Tibial nerve (tissue), 4 donors: ENCODE data around the gene AUTS2.

ENCODE experiments used
- CTCF ChIP-seq, 5 experiments: fragments of 200-600 bp in 3 of 5; fragments of 450-650 bp in 2 of 5; sonication (generic) in 3 of 5; IDR thresholded peaks; one replicate each; pipeline ENCODE4 v1.5.1; 2016 to 2019; ENCODE audit warnings: antibody characterized with exemption in 5 of 5, mild to moderate bottlenecking in 3 of 5, moderate library complexity in 2 of 5
- EP300 ChIP-seq, 2 donors: sonication (generic); formaldehyde crosslinking; IDR thresholded peaks; one replicate each; pipeline ENCODE4 v1.6.1; 2017; ENCODE audit warnings: antibody characterized with exemption in 2 of 2, mild to moderate bottlenecking in 1 of 2
- POLR2A ChIP-seq, 2 donors: fragments of 450-650 bp; IDR thresholded peaks; one replicate each; pipeline ENCODE4 v1.6.1; 2017; ENCODE audit warnings: antibody characterized with exemption in 2 of 2, mild to moderate bottlenecking in 2 of 2, moderate library complexity in 2 of 2

GRCh38 chr7:70040051-70040450, 441.8 kb downstream of the AUTS2 start:
- TF ChIP-seq CTCF (IDR thresholded peaks at IDR 0.05) (no peak), EP300 (IDR thresholded peaks at IDR 0.05) (no peak), POLR2A (IDR thresholded peaks at IDR 0.05) (no peak)
